GM19324 (cell line): Measurements from ENCODE around the gene PKNOX2.

Experiments used
- ATAC-seq: cut with Tn5 transposase; IDR thresholded peaks from one replicate; pipeline ENCODE4 v1.9.1; 2021; ENCODE audit warnings: mild to moderate bottlenecking, moderate library complexity; ENCODE audit not compliant: unreplicated experiment, low FRiP score

Gene PKNOX2

DNA sequence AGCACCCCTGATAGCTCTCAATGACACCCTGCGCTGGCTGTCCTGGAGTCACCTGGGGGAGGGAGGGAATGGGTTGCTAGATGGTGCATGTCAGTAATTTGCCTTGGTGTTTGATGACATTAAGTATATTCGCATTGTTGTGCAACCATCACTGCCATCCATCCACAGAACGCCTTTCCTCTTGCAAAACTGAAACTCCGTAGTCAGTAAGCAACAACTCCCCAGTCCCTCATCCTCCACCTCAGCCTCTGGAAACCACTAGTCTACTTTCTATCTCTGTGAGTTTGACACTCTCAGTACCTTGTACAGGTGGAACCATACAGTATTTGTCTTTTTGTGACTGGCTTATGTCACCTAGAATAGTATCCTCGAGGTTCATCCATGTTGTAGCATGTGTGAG lies 62.6 kb downstream of the PKNOX2 start:
- no peak for ATAC-seq

DNA sequence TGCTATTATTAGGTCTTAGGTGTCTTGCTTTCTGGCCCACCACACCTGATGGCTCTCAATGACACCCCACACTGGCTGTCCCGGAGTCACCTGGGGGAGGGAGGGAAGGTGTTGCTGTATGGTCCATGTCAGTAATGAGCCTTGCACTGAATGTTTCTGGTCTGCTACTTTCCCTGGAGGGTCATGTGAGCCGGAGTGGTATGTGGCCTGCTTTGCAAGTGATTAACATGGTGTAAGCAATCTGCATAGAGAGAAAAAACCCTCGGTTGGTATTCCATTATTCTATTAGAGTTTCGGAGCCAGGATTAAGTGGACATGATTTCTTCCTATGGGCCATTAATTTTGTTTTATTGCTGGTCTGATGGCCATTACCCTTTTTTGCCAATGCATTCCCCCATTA lies 63.9 kb downstream of the PKNOX2 start:
- no peak for ATAC-seq

DNA sequence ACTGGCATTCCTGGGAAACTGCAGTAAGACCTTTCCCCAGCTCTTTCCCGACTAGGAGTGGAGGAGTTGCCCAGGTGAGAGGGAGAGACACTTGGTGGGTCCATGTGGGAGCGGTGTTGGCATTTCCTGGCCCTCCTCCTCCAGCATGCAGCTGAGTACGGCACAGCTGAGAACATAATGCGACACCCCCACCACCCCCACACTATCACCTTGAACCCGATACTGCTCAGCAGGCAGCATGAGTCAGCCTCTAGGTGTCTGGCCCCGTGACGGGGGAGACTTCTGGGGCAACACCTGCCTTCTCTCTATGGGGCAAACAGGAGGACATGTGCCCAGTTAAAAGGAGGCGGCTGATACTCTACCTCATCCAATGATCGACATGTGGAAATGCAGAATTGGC lies 64.4 kb downstream of the PKNOX2 start:
- ATAC-seq, result no peak

DNA sequence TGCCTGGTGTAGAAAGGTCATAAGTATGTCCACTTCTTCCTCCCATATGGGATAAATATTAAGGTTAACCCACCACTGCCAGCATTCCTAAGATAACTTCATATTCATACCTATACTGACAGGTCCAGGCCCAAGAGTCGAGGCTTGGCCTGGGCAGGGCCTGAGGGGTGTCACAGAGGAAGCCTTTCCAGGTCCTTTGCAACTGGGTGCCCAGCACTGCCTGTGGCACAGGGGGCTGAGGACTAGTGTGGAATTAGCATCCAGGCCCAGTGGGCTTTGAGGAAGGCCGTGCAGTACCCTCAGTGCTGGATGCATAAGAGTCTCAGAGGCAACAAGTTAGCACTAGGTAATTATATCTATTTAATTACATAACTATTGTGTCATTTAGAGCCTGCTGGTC lies 65.4 kb downstream of the PKNOX2 start:
- ATAC-seq, result no peak

DNA sequence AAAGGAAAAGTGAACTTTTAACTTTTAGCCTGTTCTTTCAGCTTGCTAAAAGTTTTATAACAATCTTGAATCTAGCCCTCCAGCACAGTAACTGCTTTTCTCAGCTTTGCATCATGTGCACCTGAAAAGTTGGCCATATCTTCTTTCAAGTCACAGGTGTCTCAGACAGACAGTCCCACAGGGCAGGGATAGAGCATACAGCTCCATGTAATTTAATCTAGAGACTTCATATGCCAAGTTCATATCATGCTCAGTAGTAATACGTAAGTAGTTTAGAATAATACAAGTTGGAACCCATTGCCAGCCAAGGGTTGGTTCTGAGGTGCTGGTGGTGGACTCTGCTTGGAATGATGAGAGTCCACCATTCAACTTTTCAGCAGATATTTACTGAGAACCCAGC lies 68.6 kb downstream of the PKNOX2 start:
- no peak for ATAC-seq

DNA sequence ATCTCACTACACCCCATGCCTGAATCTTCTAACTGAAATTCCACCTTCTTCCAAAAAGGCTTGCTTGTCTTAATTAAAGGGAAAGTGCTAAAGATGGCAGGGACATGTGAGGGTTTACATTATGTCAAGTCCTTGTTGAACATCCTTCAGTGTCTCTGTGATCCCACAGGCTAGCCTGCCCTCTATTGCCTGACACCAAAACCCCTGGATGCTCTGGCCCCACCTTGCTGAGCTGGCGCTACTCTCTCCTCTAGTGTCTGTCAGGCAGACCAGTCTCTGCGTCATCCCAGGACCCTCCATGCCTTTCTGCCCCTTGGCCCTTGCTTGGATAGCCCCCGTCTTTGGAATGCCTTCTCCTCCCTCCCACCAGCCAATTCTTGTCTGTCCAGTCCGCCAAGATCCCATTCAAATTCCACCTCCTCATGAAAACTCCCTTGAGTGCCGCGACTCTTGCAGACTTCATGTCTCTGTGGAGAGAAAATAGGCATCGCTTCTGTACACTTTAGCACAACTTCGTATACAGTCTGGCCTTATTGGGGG lies 69.3 kb downstream of the PKNOX2 start:
- no peak for ATAC-seq

DNA sequence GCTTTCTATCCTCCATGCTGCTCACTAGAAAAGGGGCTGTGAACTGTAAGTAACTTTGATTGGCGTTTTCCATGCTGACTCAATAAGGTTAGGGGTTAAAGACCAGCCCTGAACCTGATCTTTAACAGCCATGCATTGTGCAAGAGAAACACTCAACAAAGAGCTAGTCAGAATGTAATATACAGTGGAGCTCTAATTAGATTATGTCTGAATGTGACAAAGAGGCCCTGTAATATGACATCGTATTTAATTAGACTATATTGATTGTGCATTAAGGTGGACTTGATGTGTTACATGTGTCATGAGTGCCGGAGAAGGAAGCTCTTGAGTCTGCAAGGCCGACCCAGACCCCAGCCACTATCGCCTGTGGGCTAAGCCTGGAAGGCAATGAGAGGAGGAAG lies 70.5 kb downstream of the PKNOX2 start:
- no peak for ATAC-seq

DNA sequence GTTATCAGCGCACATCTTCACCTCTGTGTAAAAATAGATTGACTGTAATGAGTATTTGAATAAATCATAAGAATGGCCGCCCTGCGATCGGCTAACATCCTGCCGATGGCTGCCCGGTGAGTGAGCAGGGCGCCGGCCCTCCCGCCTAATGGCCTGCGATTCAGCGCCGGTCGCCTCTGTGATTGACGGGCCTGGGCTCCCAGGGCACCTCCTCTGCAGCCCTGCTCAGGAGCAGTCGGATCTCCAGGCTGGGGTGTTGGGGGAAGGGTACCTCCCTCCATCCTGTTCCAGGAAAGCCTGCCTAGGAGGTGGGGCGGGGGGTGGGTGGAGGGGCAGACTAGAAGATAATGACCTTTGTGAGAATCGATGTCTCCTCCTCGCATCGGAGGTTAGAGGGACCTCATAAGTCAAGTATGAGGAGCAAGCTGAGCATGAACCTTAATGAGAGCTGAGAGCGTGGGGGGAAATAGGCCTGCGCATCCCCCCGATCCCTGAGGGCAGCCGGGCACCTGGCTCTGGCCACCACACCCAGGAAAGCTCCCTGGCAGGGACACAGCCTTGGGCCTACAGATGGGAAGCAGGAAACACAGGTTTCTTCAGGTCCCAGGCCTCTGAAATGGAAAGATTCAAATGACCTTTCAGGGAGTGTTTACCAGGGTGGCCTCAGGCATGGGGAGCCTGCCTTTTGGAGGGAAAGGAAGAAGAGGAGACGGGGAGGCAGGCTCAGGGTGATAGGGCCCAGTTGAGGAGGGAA lies 71.7 kb downstream of the PKNOX2 start:
- no peak for ATAC-seq

DNA sequence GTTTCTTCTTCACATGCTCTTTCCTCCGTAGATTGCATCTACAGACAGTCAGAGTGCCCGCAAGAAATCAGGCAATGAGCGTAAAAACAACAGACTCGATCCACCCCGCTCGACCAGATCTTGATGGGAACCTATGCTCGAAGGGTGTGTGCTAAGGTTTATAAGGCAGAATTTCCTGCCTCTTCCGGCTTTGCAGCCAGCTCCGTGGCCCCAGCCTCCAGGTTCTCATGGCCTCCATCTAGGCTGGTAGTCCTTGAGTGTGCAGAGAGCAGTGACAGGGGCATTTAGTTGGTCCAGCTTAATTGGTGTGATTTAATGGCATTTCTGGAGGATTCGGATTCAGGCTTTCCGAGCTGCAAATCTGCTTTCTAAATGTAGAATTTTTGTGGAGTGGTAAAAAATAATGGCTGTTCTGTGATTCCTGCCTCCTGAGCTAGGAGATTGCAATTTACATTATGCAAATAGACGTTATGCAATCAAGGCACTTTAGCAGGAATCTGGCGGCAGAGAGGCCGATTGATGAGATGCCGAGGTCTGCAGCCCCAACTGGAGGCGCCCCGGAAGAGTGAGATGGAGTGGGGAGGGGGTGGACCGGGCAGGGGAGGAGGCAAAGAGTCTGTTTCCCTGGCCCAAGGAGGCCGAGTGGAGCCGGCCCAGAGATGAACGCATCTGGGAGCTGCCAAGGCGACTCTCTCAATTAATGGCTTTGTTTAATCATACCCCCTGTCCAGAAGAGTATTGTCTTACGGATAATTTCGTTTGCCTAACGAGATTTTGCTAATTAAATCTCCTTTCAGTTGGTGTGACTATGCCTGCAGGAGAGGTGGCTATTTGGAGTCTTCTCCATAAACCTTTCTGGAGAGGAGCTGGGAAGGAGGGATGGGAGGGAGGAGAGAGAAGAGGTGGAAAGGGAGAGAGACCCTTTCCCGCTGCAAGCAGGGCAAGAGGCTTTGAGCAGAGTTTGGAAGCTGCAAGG lies 75.3 kb downstream of the PKNOX2 start:
- no peak for ATAC-seq

DNA sequence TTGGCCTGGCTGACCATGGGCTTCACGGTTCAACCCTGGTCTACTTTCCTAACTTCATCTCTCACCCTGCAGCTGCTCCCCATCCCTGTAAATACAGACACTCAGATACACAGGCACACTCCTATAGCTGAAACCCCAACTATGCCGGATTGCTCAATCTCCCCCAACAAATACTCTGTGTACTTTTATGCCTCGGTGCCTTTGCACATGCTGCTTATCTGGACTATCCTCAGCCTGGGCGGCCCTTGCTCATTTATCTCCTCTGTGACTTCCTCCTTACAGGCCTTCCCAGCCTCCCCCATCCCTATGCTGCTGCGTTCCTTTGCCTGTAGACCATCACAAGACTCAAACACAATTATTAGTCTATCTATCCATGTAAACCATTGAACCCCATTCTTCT lies 76.6 kb downstream of the PKNOX2 start:
- ATAC-seq, result no peak

DNA sequence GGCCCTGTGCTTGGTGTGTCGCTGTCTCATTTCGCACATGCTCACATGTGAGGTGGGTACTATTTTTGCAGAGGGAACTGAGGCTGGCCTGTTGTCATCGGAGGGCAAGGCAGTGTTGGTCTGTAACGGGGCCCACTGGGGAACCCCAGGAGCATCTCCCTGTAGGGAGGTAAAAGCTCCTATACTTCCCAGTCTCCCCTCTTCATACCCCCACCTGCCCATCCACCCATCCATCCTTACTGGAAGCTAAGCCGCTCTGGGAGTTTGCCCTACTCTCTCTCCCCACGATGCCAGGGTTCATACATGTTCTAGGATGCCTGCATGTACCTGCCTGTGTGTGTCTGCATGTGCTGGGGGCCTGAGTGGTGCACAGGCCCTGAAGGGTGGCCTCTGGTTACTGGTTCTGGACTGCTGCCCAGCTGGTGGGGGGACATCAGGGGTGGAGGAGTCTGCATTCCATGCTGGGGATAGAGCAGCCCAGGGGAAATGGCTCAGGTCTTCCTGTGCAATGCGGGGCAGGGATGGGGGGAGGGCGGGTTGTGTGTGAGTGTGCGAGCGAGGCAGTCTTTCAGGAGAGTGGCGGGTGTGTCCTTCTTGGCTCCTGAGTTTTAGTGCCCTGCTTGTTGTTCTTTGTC lies 77.7 kb downstream of the PKNOX2 start:
- ATAC-seq, result no peak

DNA sequence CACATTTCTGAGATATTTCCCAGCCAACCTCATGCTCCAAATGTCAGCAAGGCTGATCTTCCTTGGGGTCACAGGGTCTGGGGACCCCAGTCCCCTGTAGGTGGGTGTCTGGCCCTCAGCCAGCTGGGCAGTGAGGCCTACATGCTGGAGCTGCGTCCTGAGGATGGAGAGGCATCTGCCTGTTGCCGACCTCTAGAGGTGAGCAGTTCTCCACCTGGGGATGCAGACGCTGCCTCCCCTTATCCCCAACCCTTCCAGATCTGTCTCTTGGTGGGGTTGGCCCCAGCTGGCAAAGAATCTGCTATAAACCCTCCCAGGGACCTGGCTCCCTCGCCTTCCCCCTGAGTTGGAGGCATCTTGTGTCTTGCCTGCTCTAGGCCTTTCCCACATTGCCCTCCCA lies 79.6 kb downstream of the PKNOX2 start:
- ATAC-seq, result no peak

DNA sequence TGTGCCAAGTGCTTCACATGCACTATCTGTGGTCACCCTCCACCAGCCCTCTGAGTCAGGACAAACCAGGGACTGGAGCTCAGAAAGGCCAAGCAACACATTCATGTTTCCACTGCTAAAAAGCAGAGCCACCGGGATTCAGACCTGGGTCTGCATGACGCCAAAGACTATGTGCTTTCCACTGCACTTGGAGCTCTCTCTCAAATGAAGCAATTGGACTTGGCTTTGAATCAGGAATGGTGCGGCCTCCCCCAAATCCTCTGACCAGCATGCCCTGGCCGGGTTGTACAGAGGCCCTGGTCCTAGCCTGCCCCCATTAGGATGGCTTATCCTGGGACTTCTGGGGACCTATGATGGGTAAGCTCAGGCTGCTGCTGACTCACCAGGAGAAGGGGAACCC lies 80.7 kb downstream of the PKNOX2 start:
- ATAC-seq, result no peak

DNA sequence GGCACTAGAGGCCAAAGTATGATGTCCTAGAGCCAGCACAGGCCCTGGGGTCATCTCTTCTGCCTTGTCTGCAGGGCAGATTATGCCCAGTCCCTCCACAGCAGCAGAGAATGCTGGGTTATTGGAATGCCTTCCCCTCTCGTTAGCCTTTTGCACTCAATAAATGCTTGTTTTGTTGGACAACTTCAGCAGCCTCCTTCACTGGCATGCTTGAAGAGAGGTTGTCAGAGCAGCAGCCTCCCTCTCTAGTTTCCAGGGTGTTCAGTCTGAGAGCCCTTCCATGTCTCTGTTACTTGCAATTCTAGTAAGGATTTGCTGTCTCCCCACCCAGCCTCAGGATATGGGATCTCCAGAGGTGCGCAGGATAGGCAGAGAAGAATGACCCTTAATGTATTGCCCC lies 82.9 kb downstream of the PKNOX2 start:
- no peak for ATAC-seq

DNA sequence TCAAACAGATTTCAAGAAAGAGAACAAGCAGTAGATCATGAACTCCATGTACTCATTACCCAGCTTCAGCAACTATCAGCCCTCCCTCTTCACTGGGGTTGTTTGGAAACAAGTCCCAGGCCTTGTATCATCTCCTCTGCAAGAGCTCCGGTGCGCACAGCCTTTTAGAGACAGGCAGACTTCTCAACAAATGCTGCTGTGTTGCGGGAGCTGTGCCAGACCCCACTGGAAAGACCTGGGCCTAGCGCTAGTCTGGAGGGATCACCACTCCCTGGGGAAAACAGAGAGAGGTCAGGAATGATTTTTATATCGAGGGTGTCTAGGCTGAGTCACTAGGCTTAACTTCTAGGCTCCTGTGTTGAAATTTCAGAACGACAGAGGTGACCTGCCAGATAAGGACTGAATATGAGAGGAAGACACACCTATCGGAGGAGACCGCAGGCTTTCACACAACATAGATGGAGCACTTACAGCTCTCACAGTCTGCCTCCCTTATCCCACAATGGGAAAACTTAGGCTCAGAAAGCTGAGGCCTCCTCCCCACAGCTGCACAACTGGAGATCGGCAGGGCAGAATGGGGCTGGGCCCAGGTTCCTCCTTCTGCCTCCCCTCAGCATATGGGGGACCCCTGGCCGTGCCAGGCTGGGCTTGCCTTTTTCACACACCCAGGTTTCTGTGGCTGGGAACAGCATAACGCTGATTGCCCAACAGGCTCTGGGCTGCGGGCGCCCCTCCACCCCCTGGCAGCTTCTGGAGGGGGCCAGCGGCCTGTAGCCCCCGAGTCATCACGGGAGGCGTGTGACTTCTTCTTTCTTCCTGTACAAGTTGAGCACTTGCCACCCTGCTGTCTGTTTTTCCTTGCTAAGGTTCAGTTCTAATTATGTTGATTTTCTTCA lies 86.0 kb downstream of the PKNOX2 start:
- no peak for ATAC-seq

DNA sequence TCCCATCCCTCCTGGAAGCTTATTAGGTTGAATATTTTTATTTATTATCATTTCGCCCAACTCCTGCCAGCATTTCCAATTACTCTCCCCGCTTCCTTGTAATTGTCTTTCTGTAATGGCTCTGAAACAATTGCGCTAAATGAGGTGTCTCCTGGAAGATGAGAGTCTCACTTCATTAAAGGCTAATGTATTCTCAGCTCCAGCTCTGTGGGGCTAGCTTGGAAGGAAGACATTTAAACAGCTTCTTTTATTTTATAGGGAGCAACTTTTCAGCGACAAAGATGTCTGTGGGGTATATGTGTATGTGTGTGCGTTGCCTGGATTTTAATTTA lies 86.6 kb downstream of the PKNOX2 start:
- no peak for ATAC-seq

DNA sequence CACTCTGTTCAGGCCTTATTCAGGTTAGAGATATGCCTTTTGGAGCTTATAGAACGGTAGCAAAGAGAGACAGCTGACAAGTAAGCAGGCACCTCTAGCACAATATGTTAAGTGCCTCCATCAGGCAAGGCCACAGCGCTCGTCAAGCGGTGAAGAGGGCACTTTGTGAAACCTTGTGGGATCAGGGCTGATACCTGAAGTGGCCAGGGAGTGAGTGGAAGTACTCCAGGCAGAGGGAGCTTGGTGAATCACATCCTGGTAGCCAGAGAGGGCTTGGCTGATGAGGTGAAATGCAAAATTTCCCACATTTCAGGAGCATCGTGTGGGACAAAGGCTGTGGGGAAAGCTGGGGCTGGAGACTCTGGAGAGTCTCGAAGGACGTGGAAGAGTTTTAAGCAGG lies 87.4 kb downstream of the PKNOX2 start:
- no peak for ATAC-seq

DNA sequence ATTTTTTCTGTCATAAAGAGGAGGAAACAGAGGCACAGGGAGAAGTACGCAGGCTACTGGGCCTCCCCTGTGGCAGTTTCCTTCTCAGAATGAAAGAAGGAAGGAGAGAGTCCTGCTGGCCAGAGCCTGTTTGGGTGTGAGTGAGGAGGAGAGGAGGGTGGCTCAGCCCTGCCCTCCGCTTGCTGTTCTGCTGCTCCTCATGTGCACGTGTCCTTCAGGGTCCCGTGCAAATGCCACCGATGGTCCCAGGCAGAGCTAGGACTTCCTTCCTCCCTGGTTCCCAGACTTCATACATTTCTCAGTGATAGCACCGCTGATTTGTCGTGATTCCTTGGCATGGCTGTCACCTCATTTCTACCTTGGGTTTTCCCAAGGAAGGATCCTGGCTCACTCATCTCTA lies 88.7 kb downstream of the PKNOX2 start:
- ATAC-seq, result no peak

DNA sequence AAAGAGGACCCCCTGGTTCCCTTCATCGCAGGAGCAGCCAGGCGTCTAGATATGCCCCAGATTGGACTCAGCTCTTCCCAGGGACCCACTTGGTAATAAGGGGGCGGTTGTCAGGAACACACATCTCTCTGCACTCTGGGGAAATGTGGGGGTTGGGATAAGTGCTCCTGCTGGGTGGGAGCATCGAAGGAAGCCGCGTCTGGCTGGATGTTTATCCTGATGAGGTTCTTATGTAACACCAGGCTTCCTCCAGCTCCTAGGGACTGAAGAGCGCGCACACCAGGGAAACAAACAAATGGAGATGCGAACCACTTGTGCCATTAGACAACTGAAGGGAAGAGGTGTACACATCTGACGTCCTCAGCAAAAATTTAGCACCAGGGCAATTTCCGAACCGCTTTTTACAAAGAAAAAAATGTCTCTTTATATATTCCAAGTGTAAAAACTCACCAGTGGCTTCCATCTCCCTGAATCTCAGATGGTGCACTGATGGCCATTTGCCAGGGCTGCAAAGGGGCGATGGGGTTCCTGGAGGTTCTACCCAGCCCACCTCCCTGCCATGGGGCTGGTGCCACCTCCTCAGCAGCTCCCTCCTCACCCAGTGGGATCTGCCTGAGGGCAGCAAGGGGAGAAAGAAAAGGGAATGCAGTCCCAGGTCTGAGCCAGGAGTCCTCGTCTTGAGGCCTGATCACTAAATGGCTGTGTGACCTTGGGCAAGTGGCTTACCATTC lies 89.4 kb downstream of the PKNOX2 start:
- ATAC-seq, result no peak
